ENCODE measurements around the gene OR8B8.
"Not testable (repeated sequence)": the region's sequence is repeated elsewhere in the genome, so short reads cannot be mapped to it uniquely, and the experiment has no call there.

Gene OR8B8

DNA sequence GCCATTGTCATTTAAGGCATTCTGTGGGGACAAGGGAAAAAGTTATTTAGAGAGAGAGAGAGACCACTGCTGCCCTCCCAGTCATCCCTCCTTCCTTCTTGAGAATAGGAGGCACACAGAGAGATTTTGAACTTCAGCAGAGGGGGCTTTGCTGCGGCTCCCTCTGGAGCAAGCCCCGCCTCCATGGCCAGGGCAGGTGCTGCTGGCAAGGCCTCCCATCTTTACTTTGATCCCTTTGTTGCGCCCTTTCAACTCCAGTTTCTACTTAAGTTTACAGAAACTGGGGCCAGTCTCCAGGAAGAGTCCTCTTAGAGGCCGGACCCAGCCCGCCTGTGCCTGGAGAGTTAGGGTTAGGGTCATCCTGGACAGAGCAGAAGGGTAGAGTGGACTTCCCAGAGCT, 4.4 kb downstream of the OR8B8 start:
- no peak for DNase-seq

GRCh38 chr11:124440608-124441007, 4.9 kb downstream of the OR8B8 start:
- DNase-seq: no peak

DNA sequence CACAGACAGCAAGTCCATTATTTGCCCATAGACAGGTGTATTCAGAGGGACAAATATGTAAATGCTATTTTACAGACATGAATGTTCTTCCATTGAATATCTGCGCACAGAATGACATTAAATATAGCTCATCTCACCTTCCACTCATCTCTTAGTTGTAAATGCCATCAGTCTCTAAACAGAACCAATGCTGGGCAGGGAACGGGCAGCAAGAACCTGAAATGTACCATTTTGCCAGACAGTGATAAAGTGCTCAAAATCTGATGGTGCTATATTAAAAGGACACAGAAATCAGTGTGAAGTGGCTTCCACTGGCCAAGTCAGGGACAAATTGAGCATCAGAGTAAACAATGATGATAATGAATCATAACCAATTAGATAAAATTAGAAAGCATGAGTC, 10.8 kb downstream of the OR8B8 start:
- DNase-seq: no peak

DNA sequence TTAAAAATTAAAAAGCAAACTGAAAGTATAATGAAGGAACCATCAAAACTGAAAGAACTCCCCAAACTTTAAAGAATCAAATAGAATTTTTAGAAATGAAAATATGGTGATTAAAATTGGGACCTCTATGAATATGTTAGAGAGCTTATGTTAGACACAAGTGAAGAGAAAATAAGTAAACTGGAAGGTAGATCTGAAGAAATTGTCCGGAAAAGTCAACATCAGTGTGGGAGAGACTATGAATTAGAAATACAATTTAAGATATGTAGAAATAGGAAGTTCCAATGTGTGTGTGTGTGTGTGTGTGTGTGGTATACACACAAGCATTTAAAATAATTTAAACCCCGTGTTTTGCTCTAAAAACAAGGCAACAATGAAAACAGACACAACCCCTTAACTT, 15.9 kb downstream of the OR8B8 start:
- DNase-seq: no peak

DNA sequence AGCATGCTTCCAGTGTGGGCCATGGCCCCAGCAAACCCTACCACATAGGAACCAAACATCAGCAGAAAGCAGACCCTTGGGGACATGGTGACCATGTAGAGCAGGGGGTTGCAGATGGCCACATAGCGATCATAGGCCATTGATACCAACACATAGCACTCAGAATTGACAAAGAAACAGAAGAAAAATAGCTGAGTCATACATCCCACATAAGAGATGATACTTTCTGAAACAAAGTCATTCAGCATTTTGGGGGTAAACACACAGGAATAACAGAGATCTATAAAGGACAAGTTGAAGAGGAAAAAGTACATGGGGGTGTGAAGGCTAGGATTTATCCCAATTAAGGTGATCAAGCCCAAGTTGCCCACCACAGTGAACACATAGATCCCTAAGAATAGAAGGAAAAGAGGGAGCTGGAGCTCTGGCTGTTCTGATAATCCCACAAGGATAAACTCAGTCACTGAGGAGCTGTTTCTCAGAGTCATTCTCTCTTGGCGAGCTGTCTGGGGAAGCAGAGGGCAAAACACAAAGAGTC, 21.0 kb downstream of the OR8B8 start, which contains the start of gene OR8B4:
Gene OR8B4 (minus strand): TSS at position 488 of the 538 bp plus-strand sequence. CDS start 0 bp downstream, at position 488.
- DNase-seq: no peak

DNA sequence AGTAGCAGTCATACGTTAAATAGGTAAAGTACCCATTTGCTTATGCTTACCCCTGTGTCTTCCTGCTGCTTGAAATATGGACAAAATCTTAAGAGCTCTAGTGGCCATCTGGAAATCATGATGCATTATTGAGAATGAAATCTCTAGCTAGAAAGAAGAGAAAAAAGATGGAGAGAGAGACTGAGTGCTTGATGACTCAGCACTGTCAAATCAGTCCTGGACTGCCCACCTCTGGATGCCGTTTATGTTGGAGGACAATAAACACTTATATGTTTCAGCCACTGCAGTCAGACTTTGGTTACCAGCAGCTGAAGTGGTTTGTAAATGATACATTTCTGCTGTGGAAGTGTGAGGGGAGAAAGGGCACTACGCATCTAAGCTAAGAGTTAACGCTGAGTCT, 24.5 kb downstream of the OR8B8 start:
- DNase-seq: no peak

- DNase-seq: peak; percentile 39
Observed at GRCh38 chr11:124415356-124415923, 30.1 kb downstream of the OR8B8 start.

DNA sequence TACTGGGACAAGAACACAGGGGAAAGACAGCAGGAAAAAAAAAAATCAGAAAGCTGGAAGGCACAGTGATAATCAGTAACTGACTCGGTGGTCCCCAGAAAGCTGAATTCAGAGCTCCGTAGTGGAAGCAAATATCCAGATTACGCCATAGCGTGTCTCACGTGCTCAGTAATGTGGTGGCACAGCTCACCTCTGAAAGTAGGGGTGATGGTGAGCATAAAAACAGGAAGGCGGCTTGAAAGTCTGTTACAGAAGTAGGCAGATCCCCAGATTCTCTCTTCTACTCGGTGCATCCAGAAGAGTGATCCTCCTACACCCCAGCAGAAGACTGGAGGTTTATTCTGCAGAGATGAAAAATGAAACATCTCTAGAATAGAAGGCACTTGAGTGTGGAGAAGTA, 35.6 kb downstream of the OR8B8 start:
- no peak for DNase-seq

GRCh38 chr11:124405581-124405980, 39.9 kb downstream of the OR8B8 start:
- DNase-seq: no peak

DNA sequence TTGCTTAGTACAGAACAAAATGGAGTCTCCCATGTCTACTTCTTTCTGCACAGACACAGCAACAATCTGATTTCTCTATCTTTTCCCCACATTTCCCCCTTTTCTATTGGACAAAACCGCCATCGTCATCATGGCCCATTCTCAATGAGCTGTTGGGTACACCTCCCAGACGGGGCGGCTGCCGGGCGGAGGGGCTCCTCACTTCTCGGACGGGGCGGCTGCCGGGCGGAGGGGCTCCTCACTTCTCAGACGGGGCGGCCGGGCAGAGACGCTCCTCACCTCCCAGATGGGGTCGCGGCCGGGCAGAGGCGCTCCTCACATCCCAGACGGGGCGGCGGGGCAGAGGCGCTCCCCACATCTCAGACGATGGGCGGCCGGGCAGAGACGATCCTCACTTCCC, 42.3 kb downstream of the OR8B8 start:
- not testable (repeated sequence) for DNase-seq

GRCh38 chr11:124402326-124402922, 43.1 kb downstream of the OR8B8 start:
- no peak for DNase-seq

GRCh38 chr11:124398924-124399323, 46.6 kb downstream of the OR8B8 start, which contains the start of gene OR8B3:
OR8B3 (minus strand) TSS chr11:124399024; CDS start chr11:124397351, 1,673 bp downstream.
- no peak for DNase-seq

- DNase-seq: not testable (repeated sequence)
Observed at GRCh38 chr11:124396847-124397246, 48.6 kb downstream of the OR8B8 start.

GRCh38 chr11:124394408-124394807, 51.1 kb downstream of the OR8B8 start:
- no peak for DNase-seq

Data from NCI-H2227 treated with DMSO at 0.1 percent for 48 hours (cell line).